HepG2 (cell line): ENCODE results near the gene TXNL4A. TPM values are rescaled to one million over a fixed set of nuclear protein-coding genes. Genes with fewer than 3 reads are reported as not detected.

Experiments used
- FUBP1 ChIP-seq: sonication (generic); formaldehyde crosslinking; IDR thresholded peaks from 2 replicates; pipeline ENCODE4 v1.5.1; 2020; ENCODE audit warnings: missing genetic modification reagents, mild to moderate bottlenecking, borderline replicate concordance
- GFI1 ChIP-seq: sonication (generic); formaldehyde crosslinking; IDR thresholded peaks from 2 replicates; pipeline ENCODE4 v1.5.0; 2020; ENCODE audit warnings: missing genetic modification reagents, mild to moderate bottlenecking, borderline replicate concordance
- KMT2A ChIP-seq: sonication (generic); formaldehyde crosslinking; IDR thresholded peaks from 2 replicates; pipeline ENCODE4 v1.4.0; 2020; ENCODE audit warnings: missing genetic modification reagents
- RERE ChIP-seq: IDR thresholded peaks from 2 replicates; pipeline ENCODE4 v1.6.1; 2016; ENCODE audit warnings: low read depth, missing genetic modification reagents, missing compliant biosample characterization
- SAFB2 ChIP-seq: sonication (generic); formaldehyde crosslinking; IDR thresholded peaks from 2 replicates; pipeline ENCODE4 v1.5.1; 2020; ENCODE audit warnings: missing genetic modification reagents, low read depth, mild to moderate bottlenecking, borderline replicate concordance
- SNAPC2 ChIP-seq: sonication (generic); formaldehyde crosslinking; IDR thresholded peaks from 2 replicates; pipeline ENCODE4 v1.8.1; 2022; ENCODE audit warnings: mild to moderate bottlenecking, missing genetic modification reagents
- ZC3H13 ChIP-seq: sonication (generic); formaldehyde crosslinking; IDR thresholded peaks from 2 replicates; pipeline ENCODE4 v1.8.1; 2023; ENCODE audit warnings: mild to moderate bottlenecking, missing genetic modification reagents, moderate library complexity
- ZFP36L2 ChIP-seq: sonication (generic); formaldehyde crosslinking; IDR thresholded peaks from 2 replicates; pipeline ENCODE4 v1.4.0; 2020; ENCODE audit warnings: missing genetic modification reagents
- ZKSCAN8 ChIP-seq: IDR thresholded peaks from 2 replicates; pipeline ENCODE4 v1.6.1; 2016; ENCODE audit warnings: borderline replicate concordance, missing genetic modification reagents, missing compliant biosample characterization
- ZNF501 ChIP-seq: sonication (generic); formaldehyde crosslinking; IDR thresholded peaks from 2 replicates; pipeline ENCODE4 v1.5.1; 2020; ENCODE audit warnings: mild to moderate bottlenecking, moderate library complexity, missing genetic modification reagents
- ZNF782 ChIP-seq: sonication (generic); formaldehyde crosslinking; IDR thresholded peaks from 2 replicates; pipeline ENCODE4 v1.4.0; 2020; ENCODE audit warnings: missing genetic modification reagents, mild to moderate bottlenecking, borderline replicate concordance
- polyA plus RNA-seq, 8 experiments: library from polyadenylated mRNA; depleted of rRNA in 3 of 8; stranded (reverse) in 7 of 8; unstranded in 1 of 8; fragments of >200 nt; fragmentation: Illumina TruSeq in 4 of 8; extraction: Trizol in 4 of 8; gene quantifications; 2 replicates each; pipeline versions ENCODE4 v1.2.1 to v1.2.3, GENCODE V29; 2011 to 2016; ENCODE audit warnings: low read depth in 4 of 8, missing spikeins in 1 of 8, mixed read lengths in 1 of 8; ENCODE audit not compliant: insufficient read depth in 1 of 8
- total RNA-seq, 5 experiments: library from RNA; depleted of rRNA; stranded (reverse); fragments of >200 nt; fragmentation: Illumina TruSeq; extraction: Trizol; gene quantifications; 2 replicates each; pipeline ENCODE4 v1.2.3, GENCODE V29; 2016; ENCODE audit warnings: low read depth in 1 of 5
- TF ChIP-seq, protein P1 (sequence below): sonication (generic); formaldehyde crosslinking; IDR thresholded peaks from 2 replicates; pipeline ENCODE4 v1.4.0; 2020; ENCODE audit warnings: missing genetic modification reagents
- TF ChIP-seq, protein P2 (sequence below): sonication (generic); formaldehyde crosslinking; IDR thresholded peaks from 2 replicates; pipeline ENCODE4 v1.4.0; 2020; ENCODE audit warnings: missing genetic modification reagents
- TF ChIP-seq, protein P3 (sequence below): sonication (generic); formaldehyde crosslinking; conservative IDR thresholded peaks from 2 replicates; pipeline ENCODE4 v1.8.0; 2022; ENCODE audit warnings: low read depth, missing genetic modification reagents

TXNL4A gene
- total and polyA plus RNA-seq, 2 of the 13 experiments (the other 11 are each of a cell fraction or from before 2014, with no cell fraction given) = 172 to 202 TPM

DNA sequence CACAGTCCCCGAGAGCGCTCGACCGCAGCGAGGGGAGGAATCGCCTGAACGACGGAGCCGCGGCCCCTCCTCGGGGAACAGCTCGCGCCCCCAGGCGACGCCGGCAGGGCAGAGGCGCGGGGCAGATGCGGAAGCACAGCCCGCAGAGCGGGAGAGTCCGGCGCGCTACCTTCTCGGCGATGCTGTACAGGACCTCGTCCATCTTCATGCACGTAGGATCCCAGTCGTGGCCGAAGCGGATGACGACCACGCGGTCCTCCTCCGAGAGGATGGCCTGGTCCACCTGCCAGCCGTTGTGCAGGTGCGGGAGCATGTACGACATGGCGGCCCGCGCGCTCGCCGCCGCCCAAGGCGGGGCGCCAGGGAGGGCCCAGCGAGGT lies 302 bp downstream of the TXNL4A start (continued):
- TF ChIP-seq KMT2A (CRISPR knock-in tag) = peak; percentile 84; the same call in 1 of the 2 replicates
- TF ChIP-seq SAFB2 (CRISPR knock-in tag) = no peak; the same call in 1 of the 2 replicates
- no peak for TF ChIP-seq ZFP36L2
- TF ChIP-seq, protein P1, sequence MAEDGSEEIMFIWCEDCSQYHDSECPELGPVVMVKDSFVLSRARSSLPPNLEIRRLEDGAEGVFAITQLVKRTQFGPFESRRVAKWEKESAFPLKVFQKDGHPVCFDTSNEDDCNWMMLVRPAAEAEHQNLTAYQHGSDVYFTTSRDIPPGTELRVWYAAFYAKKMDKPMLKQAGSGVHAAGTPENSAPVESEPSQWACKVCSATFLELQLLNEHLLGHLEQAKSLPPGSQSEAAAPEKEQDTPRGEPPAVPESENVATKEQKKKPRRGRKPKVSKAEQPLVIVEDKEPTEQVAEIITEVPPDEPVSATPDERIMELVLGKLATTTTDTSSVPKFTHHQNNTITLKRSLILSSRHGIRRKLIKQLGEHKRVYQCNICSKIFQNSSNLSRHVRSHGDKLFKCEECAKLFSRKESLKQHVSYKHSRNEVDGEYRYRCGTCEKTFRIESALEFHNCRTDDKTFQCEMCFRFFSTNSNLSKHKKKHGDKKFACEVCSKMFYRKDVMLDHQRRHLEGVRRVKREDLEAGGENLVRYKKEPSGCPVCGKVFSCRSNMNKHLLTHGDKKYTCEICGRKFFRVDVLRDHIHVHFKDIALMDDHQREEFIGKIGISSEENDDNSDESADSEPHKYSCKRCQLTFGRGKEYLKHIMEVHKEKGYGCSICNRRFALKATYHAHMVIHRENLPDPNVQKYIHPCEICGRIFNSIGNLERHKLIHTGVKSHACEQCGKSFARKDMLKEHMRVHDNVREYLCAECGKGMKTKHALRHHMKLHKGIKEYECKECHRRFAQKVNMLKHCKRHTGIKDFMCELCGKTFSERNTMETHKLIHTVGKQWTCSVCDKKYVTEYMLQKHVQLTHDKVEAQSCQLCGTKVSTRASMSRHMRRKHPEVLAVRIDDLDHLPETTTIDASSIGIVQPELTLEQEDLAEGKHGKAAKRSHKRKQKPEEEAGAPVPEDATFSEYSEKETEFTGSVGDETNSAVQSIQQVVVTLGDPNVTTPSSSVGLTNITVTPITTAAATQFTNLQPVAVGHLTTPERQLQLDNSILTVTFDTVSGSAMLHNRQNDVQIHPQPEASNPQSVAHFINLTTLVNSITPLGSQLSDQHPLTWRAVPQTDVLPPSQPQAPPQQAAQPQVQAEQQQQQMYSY (CRISPR knock-in tag) = no peak
- 0 out of 2 replicates have a peak, but pooled peaks have one; percentile 19 for TF ChIP-seq GFI1 (CRISPR knock-in tag)
- TF ChIP-seq FUBP1 (CRISPR knock-in tag) = no peak
- TF ChIP-seq, protein P2, sequence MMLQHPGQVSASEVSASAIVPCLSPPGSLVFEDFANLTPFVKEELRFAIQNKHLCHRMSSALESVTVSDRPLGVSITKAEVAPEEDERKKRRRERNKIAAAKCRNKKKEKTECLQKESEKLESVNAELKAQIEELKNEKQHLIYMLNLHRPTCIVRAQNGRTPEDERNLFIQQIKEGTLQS (CRISPR knock-in tag) = no peak
- TF ChIP-seq ZC3H13 = no peak
- TF ChIP-seq, protein P3, sequence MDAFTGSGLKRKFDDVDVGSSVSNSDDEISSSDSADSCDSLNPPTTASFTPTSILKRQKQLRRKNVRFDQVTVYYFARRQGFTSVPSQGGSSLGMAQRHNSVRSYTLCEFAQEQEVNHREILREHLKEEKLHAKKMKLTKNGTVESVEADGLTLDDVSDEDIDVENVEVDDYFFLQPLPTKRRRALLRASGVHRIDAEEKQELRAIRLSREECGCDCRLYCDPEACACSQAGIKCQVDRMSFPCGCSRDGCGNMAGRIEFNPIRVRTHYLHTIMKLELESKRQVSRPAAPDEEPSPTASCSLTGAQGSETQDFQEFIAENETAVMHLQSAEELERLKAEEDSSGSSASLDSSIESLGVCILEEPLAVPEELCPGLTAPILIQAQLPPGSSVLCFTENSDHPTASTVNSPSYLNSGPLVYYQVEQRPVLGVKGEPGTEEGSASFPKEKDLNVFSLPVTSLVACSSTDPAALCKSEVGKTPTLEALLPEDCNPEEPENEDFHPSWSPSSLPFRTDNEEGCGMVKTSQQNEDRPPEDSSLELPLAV (CRISPR knock-in tag) = no peak
- TF ChIP-seq SNAPC2 = peak; percentile 47; the same call in 1 of the 2 replicates
- no peak for TF ChIP-seq RERE (CRISPR knock-in tag)
- 0 out of 2 replicates have a peak, but pooled peaks have one; percentile 44 for TF ChIP-seq ZNF782
- 0 out of 2 replicates have a peak, but pooled peaks have one; percentile 0 for TF ChIP-seq ZNF501 (CRISPR knock-in tag)
- TF ChIP-seq ZKSCAN8 (CRISPR knock-in tag) = no peak
